HCT116 (cell line): Measurements from ENCODE around the gene RAI1.

Source experiments
- CEBPB ChIP-seq: IDR thresholded peaks from 2 replicates; pipeline ENCODE4 v1.6.1; 2012; ENCODE audit warnings: low read depth
- CTCF ChIP-seq, 3 experiments: fragments of 200-600 bp in 1 of 3; sonication (generic) in 1 of 3; IDR thresholded peaks in 2 of 3; conservative IDR thresholded peaks in 1 of 3; 2 replicates each; pipeline ENCODE4 v1.5.1; 2012 to 2017; ENCODE audit warnings: low read depth in 2 of 3, low read length in 2 of 3, antibody characterized with exemption in 1 of 3, borderline replicate concordance in 1 of 3, control low read depth in 1 of 3, mild to moderate bottlenecking in 1 of 3, mixed read lengths in 1 of 3, mixed run types in 1 of 3, moderate library complexity in 1 of 3; ENCODE audit not compliant: insufficient read depth in 1 of 3
- ELF1 ChIP-seq: IDR thresholded peaks from 2 replicates; pipeline ENCODE4 v1.6.1; 2012; ENCODE audit warnings: low read depth, borderline replicate concordance
- EZH2 ChIP-seq: fragments of 200-600 bp; sonication (generic); IDR thresholded peaks from 2 replicates; pipeline ENCODE4 v1.6.1; 2017; ENCODE audit warnings: antibody characterized with exemption, mixed run types
- POLR2A ChIP-seq: IDR thresholded peaks from 2 replicates; pipeline ENCODE4 v1.7.0; 2011; ENCODE audit warnings: borderline replicate concordance; ENCODE audit not compliant: insufficient read depth, insufficient read length; ENCODE audit errors: extremely low read depth
- REST ChIP-seq: IDR thresholded peaks from 2 replicates; pipeline ENCODE4 v1.6.1; 2012; ENCODE audit warnings: low read depth
- SRF ChIP-seq: IDR thresholded peaks from 2 replicates; pipeline ENCODE4 v1.6.1; 2012; ENCODE audit warnings: low read depth
- TCF7L2 ChIP-seq: IDR thresholded peaks from 2 replicates; pipeline ENCODE4 v1.7.0; 2011; ENCODE audit warnings: borderline replicate concordance, inconsistent platforms; ENCODE audit not compliant: insufficient read depth, insufficient read length; ENCODE audit errors: extremely low read depth
- ZNF274 ChIP-seq: fragments of 200-500 bp; sonication (Bioruptor generic); IDR thresholded peaks from 2 replicates; pipeline ENCODE4 v1.6.1; 2014; ENCODE audit warnings: mild to moderate bottlenecking, low read depth, low read length, inconsistent platforms

GRCh38 chr17:17798010-17798556, 116.8 kb downstream of the RAI1 start:
- TF ChIP-seq CTCF (IDR thresholded peaks at IDR 0.05 in 2 of 3, conservative IDR thresholded peaks at IDR 0.05 in 1 of 3; ENCODE audit: borderline replicate concordance in 1 of 3, insufficient read depth in 1 of 3, low read depth in 2 of 3, low read length in 2 of 3), result no peak
- TF ChIP-seq CEBPB, result no peak
- TF ChIP-seq EZH2, result no peak
- no peak for TF ChIP-seq POLR2A
- TF ChIP-seq REST, result no peak
- TF ChIP-seq TCF7L2, result no peak
- TF ChIP-seq SRF, result no peak
- no peak for TF ChIP-seq ZNF274
- no peak for TF ChIP-seq ELF1
